HepG2 (cell line): ENCODE data around the gene KIN.

ENCODE experiments used
- EZH2 ChIP-seq: conservative IDR thresholded peaks from 2 replicates; pipeline ENCODE4 v1.6.1; 2012; ENCODE audit warnings: mild to moderate bottlenecking, low read depth, low read length, moderate library complexity
- HOXA3 ChIP-seq: sonication (generic); formaldehyde crosslinking; IDR thresholded peaks from 2 replicates; pipeline ENCODE4 v1.5.0; 2020; ENCODE audit warnings: missing genetic modification reagents
- JUND ChIP-seq: sonication (generic); formaldehyde crosslinking; IDR thresholded peaks from 2 replicates; pipeline ENCODE4 v1.8.0; 2022; ENCODE audit warnings: mild to moderate bottlenecking, missing genetic modification reagents
- PHF21A ChIP-seq: sonication (generic); formaldehyde crosslinking; IDR thresholded peaks from 2 replicates; pipeline ENCODE4 v1.5.0; 2020; ENCODE audit warnings: mild to moderate bottlenecking, missing genetic modification reagents
- TF ChIP-seq, protein P1 (sequence below): sonication (generic); formaldehyde crosslinking; conservative IDR thresholded peaks from 2 replicates; pipeline ENCODE4 v1.8.1; 2023; ENCODE audit warnings: missing genetic modification reagents
- TF ChIP-seq, protein P2 (sequence below): sonication (generic); formaldehyde crosslinking; IDR thresholded peaks from 2 replicates; pipeline ENCODE4 v1.8.0; 2022; ENCODE audit warnings: mild to moderate bottlenecking, missing genetic modification reagents, borderline replicate concordance

DNA sequence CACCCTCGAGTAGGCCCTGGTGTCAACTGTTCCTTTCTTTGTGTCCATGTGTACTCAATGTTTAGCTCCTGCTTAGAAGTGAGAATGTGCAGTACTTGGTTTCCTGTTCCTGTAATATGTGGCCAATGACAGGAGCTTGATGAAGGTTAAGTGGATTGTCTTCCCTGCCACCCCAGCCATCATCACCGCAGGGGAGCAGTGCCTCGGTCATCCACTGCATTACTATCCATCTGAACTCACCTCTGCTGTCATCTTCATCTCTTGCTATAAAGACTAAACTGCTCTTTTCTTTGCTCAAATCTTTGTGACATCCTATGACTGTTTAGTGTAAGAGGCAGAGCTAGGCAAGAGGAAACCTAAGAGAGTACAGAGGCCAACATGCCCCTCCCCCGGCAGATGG, 69.1 kb downstream of the KIN start:
- TF ChIP-seq EZH2 (no peak), JUND (no peak), PHF21A (CRISPR knock-in tag) (no peak), HOXA3 (CRISPR knock-in tag) (no peak)
- TF ChIP-seq, protein P1, sequence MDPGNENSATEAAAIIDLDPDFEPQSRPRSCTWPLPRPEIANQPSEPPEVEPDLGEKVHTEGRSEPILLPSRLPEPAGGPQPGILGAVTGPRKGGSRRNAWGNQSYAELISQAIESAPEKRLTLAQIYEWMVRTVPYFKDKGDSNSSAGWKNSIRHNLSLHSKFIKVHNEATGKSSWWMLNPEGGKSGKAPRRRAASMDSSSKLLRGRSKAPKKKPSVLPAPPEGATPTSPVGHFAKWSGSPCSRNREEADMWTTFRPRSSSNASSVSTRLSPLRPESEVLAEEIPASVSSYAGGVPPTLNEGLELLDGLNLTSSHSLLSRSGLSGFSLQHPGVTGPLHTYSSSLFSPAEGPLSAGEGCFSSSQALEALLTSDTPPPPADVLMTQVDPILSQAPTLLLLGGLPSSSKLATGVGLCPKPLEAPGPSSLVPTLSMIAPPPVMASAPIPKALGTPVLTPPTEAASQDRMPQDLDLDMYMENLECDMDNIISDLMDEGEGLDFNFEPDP (CRISPR knock-in tag): no peak
- TF ChIP-seq, protein P2, sequence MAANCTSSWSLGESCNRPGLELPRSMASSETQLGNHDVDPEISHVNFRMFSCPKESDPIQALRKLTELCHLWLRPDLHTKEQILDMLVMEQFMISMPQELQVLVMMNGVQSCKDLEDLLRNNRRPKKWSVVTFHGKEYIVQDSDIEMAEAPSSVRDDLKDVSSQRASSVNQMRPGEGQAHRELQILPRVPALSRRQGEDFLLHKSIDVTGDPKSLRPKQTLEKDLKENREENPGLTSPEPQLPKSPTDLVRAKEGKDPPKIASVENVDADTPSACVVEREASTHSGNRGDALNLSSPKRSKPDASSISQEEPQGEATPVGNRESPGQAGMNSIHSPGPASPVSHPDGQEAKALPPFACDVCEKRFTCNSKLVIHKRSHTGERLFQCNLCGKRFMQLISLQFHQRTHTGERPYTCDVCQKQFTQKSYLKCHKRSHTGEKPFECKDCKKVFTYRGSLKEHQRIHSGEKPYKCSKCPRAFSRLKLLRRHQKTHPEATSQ (CRISPR knock-in tag): no peak
